MM.1S (cell line): ENCODE measurements around the gene MPPED1.

Experiments used
- DNase-seq: peaks from one replicate; pipeline ENCODE4 v3.0.0-alpha.2; 2015
- H2AFZ ChIP-seq: fragments of 300-600 bp; sonication (generic); 2 replicates; pipeline ENCODE4 v1.6.0; 2016; ENCODE audit warnings: antibody characterized with exemption, low read length
- H3F3A ChIP-seq: fragments of 300-600 bp; sonication (generic); 2 replicates; pipeline ENCODE4 v1.6.1; 2016; ENCODE audit warnings: mild to moderate bottlenecking, antibody characterized with exemption, low read length, moderate library complexity, mixed read lengths; ENCODE audit not compliant: insufficient read depth
- H3K27ac ChIP-seq: fragments of 300-600 bp; sonication (generic); 2 replicates; pipeline ENCODE4 v1.5.1; 2016; ENCODE audit warnings: mild to moderate bottlenecking, low read length
- H3K27me3 ChIP-seq: fragments of 300-600 bp; sonication (generic); replicated peaks from 2 replicates; pipeline ENCODE4 v1.6.0; 2016; ENCODE audit warnings: low read length; ENCODE audit not compliant: insufficient read depth
- H3K36me3 ChIP-seq: fragments of 300-600 bp; sonication (generic); replicated peaks from 2 replicates; pipeline ENCODE4 v1.6.1; 2016; ENCODE audit warnings: mild to moderate bottlenecking, low read length, mixed read lengths; ENCODE audit not compliant: insufficient read depth
- H3K4me1 ChIP-seq: fragments of 300-600 bp; sonication (generic); 2 replicates; pipeline ENCODE4 v1.6.1; 2016; ENCODE audit warnings: low read length, mixed read lengths
- H3K4me2 ChIP-seq: fragments of 300-600 bp; sonication (generic); 2 replicates; pipeline ENCODE4 v1.6.0; 2016; ENCODE audit warnings: low read depth, low read length
- H3K4me3 ChIP-seq: fragments of 300-600 bp; sonication (generic); 2 replicates; pipeline ENCODE4 v1.5.1; 2016; ENCODE audit warnings: low read length, mixed read lengths
- H3K79me2 ChIP-seq: fragments of 300-600 bp; sonication (generic); 2 replicates; pipeline ENCODE4 v1.6.1; 2016; ENCODE audit warnings: mixed run types, low read length, mixed read lengths
- H3K9ac ChIP-seq: fragments of 300-600 bp; sonication (generic); 2 replicates; pipeline ENCODE4 v1.6.1; 2016; ENCODE audit warnings: low read length, mixed read lengths
- H3K9me2 ChIP-seq: fragments of 300-600 bp; sonication (generic); replicated peaks from 2 replicates; pipeline ENCODE4 v1.6.1; 2016; ENCODE audit warnings: mild to moderate bottlenecking, low read length, mixed read lengths; ENCODE audit not compliant: insufficient read depth
- H3K9me3 ChIP-seq: fragments of 300-600 bp; sonication (generic); replicated peaks from 2 replicates; pipeline ENCODE4 v1.6.1; 2016; ENCODE audit warnings: mild to moderate bottlenecking, low read length, mixed read lengths; ENCODE audit not compliant: insufficient read depth
- H4K20me1 ChIP-seq: fragments of 300-600 bp; sonication (generic); 2 replicates; pipeline ENCODE4 v1.6.1; 2016; ENCODE audit warnings: mild to moderate bottlenecking, low read length, moderate library complexity, mixed read lengths; ENCODE audit not compliant: insufficient read depth
- CTCF ChIP-seq: fragments of 300-600 bp; sonication (generic); IDR thresholded peaks from 2 replicates; pipeline ENCODE4 v1.5.1; 2016; ENCODE audit warnings: antibody characterized with exemption, low read length, mixed read lengths
- EZH2 ChIP-seq: fragments of 300-600 bp; sonication (generic); optimal IDR thresholded peaks from 2 replicates; pipeline ENCODE3; 2017; ENCODE audit warnings: low read depth, mild to moderate bottlenecking, antibody characterized with exemption, low read length, mixed read lengths
- EZH2phosphoT487 ChIP-seq: fragments of 300-600 bp; sonication (generic); IDR thresholded peaks from 2 replicates; pipeline ENCODE4 v1.6.1; 2018; ENCODE audit warnings: antibody characterized with exemption, low read length

The MPPED1 gene

GRCh38 chr22:43411869-43412807 is at the start of gene MPPED1:
MPPED1 (plus strand) TSS chr22:43412014; CDS start chr22:43424986, 12,972 bp downstream.
- no peak within 1 kb of the TSS for H3K4me3 ChIP-seq
- no peak within 1 kb of the TSS for H3K9ac ChIP-seq
- no peak within 1 kb of the TSS for H2AFZ ChIP-seq
- no peak within 1 kb of the TSS for H3K27ac ChIP-seq
- no peaks in the 10 kb centered on the region for H3K9me2 ChIP-seq
- no peaks in the 10 kb centered on the region for H4K20me1 ChIP-seq
- no peak within 1 kb of the TSS for H3K4me2 ChIP-seq
- H3K36me3 ChIP-seq: no peaks in the 10 kb centered on the region
- peaks cover 89% of the 10 kb centered on the region for H3K27me3 ChIP-seq
- TF ChIP-seq EZH2phosphoT487: no peak
- no peak for TF ChIP-seq EZH2
- TF ChIP-seq CTCF: no peak
- H3K79me2 ChIP-seq: no peaks in the 10 kb centered on the region
- no peaks in the 10 kb centered on the region for H3K4me1 ChIP-seq
- H3F3A ChIP-seq: no peaks in the 10 kb centered on the region
- DNase-seq: no peak
- H3K9me3 ChIP-seq: no peaks in the 10 kb centered on the region

GRCh38 chr22:43363315-43364168 is 48.3 kb upstream of the MPPED1 start:
- Histone ChIP-seq H3F3A (no peaks in the 10 kb centered on the region), H3K4me1 (no peaks in the 10 kb centered on the region), H3K27ac (no peak overlapping the region), H3K4me2 (no peak overlapping the region), H3K27me3 (peaks cover 14% of the 10 kb centered on the region), H3K9me3 (no peaks in the 10 kb centered on the region), H2AFZ (no peak overlapping the region), H4K20me1 (no peaks in the 10 kb centered on the region), H3K9ac (no peak overlapping the region), H3K4me3 (no peak overlapping the region), H3K79me2 (no peaks in the 10 kb centered on the region), H3K36me3 (no peaks in the 10 kb centered on the region), H3K9me2 (no peaks in the 10 kb centered on the region)
- TF ChIP-seq CTCF (no peak), EZH2phosphoT487 (no peak), EZH2 (no peak)
- DNase-seq: no peak

GRCh38 chr22:43364169-43364435 is 47.7 kb upstream of the MPPED1 start:
- Histone ChIP-seq H3K4me3 (no peak overlapping the region), H4K20me1 (no peaks in the 10 kb centered on the region), H3K9me2 (no peaks in the 10 kb centered on the region), H3K4me1 (no peaks in the 10 kb centered on the region), H3K9me3 (no peaks in the 10 kb centered on the region), H3K36me3 (no peaks in the 10 kb centered on the region), H2AFZ (no peak overlapping the region), H3K9ac (no peak overlapping the region), H3K27me3 (peaks cover 14% of the 10 kb centered on the region), H3K27ac (no peak overlapping the region), H3K79me2 (no peaks in the 10 kb centered on the region), H3F3A (no peaks in the 10 kb centered on the region), H3K4me2 (no peak overlapping the region)
- no peak for TF ChIP-seq EZH2
- TF ChIP-seq CTCF: no peak
- TF ChIP-seq EZH2phosphoT487: no peak
- no peak for DNase-seq
